GM18505 (cell line): ENCODE measurements around the gene MYRIP.

Source experiments
- ATAC-seq: cut with Tn5 transposase; IDR thresholded peaks from one replicate; pipeline ENCODE4 v1.9.1; 2021; ENCODE audit not compliant: unreplicated experiment
- POLR2A ChIP-seq: IDR thresholded peaks from 4 replicates; pipeline ENCODE4 v1.6.1; 2011; ENCODE audit warnings: borderline replicate concordance; ENCODE audit not compliant: insufficient read depth, insufficient read length; ENCODE audit errors: extremely low read depth

Gene MYRIP

DNA sequence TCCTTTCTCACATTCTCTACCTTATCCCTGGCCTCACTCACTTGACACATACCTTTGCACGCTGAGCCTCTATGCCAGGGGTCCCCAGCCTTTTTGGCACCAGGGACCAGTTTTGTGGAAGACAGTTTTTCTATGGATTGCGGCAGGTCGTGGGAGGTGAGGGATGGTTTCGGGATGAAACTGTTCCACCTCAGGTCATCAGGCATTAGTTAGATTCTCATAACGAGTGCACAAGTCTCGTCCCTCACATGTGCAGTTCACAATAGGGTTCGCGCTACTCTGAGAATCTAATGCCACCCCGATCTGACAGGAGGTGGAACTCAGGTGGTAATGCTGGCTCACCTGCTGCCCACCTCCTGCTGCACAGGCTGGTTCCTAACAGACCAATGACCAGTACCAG, 387.6 kb downstream of the MYRIP start:
- ATAC-seq = no peak
- TF ChIP-seq POLR2A = no peak

- TF ChIP-seq POLR2A = no peak
- no peak for ATAC-seq
These were observed 391.4 kb downstream of the MYRIP start for GRCh38 chr3:40200692-40201316.

DNA sequence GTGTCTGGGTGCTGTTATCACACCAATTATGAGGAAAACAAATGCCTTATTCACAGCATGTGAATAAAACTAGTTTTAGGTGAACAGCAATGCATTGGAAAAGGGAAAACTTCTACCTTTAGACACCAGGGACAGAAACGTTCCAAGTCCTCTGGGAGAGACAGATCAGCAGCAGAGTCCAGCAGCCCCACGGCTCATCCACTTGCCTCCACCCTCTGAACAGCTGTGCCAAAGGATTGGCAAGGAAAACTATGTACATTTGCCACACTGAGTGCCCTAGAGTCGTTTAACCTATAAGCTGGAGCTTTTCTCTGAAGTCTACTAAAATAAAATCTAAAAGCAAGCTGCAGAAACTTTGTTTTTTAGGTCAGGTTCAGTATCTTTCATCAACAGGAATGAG, 392.4 kb downstream of the MYRIP start:
- ATAC-seq = no peak
- TF ChIP-seq POLR2A = no peak

DNA sequence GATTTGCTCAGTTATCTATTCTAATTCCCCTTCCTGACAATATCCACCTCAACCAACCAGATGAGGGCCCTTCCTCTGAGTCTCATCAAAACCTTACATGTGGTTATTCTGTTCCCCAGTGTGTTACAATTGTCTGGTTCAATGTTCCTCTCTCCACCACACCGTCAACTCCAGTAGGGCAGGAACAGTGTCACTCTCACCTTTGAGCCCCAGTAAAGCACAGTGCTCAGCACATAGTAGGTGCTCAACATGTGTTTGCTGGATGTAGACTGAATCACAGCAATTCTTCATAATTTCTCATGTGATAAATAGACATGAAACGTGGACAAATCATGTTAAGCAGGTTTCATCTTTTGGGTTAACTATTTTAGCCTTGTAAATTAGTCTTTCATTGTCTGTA, 397.1 kb downstream of the MYRIP start:
- no peak for ATAC-seq
- TF ChIP-seq POLR2A = no peak

- no peak for TF ChIP-seq POLR2A
- no peak for ATAC-seq
These were observed 398.4 kb downstream of the MYRIP start for GRCh38 chr3:40207796-40208195.

DNA sequence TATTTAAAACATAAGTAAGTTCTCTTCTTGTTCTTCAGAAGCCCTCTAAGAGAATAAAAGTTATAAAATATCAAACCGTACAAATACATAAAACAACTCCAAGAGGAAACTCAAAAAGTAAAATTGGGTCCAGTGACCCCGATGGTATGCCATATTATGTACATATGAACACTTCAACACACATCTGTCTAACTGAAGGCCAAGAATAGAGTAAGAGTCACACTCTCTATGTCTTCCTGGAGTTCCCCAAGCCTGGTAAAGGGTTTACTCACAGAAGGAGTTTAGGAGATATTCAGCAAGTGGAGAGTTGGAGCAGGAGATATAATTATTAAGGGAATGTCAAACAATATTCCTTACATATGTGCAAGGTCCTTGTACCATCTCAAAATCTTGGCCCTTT, 398.8 kb downstream of the MYRIP start:
- ATAC-seq = no peak
- TF ChIP-seq POLR2A = no peak

GRCh38 chr3:40211579-40211978, 402.2 kb downstream of the MYRIP start:
- ATAC-seq = no peak

DNA sequence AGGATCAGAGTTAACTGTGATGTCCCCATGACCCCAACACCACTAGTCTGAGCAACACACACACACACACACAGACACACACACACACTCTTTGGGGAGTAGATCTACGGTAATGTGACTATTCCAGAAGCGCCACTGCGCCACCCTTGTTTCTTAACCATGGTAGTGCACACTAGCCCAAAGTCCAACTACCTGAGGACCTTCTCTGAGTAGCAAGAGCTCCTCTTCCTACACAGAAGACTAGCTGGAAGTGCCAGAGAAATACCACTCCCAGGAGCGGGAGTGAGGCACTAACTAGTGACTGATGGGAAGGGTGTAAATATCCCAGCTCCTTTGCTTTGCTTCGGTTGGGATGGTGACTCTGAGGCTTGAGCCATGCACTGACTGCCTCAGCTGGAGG, 404.1 kb downstream of the MYRIP start:
- TF ChIP-seq POLR2A = no peak
- no peak for ATAC-seq

More at GRCh38 chr3:40211579-40211978, 402.2 kb downstream of the MYRIP start:
- no peak for TF ChIP-seq POLR2A

GRCh38 chr3:40215015-40215414, 405.6 kb downstream of the MYRIP start:
- no peak for ATAC-seq
- TF ChIP-seq POLR2A = no peak

DNA sequence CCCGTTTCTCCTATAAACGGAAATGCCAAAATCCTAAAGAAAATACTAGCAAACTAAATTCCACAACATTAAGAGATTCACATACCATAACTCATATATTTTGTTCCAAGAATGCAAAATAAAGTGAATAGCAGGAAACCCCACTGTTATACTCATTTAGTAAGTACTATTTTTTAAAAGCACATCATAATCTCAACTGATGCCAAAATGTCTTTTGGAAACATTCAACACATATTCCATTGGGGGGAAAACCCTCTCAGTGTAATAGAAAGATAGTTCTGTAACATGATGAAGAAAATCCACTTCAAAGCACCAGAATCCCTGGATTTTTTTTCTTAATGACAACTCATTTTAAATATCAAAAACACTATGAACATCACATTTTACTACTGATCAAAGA, 407.1 kb downstream of the MYRIP start:
- no peak for ATAC-seq
- no peak for TF ChIP-seq POLR2A

GRCh38 chr3:40223856-40224255, 414.4 kb downstream of the MYRIP start:
- TF ChIP-seq POLR2A = no peak
- no peak for ATAC-seq

DNA sequence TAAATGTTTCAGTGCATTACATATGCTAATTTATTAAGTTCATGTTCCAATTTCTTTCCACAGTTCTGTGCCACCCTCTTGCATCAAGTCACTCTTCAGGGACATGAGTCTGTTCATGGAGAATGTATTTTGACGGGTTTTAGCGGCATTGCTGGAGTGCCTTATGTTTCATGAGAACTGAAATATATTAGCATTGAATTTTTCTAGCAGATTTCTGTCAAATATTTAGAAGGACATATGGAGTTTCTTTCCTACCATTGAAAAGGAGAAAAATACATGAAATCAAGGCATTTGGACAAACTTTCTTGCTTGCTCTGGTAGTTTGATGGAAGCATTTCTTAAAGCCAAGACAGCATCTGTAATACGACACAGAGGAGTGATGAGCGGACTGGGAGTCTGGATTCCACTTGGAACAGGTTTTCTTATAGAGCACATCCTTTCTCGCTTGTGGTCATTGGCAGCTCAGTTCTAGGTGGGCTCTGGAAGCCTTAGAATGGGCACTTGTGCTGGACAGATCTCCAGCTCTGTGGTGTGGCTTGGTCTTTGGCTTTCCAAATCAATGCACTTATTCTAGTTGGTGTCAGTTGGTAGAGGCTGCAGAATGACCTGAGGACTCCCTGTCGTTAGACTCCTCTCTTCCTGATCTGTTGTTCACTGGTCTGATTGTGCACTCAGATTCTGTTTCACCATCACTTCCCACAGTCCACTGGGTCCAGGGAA, 415.5 kb downstream of the MYRIP start:
- TF ChIP-seq POLR2A = no peak
- no peak for ATAC-seq

- ATAC-seq = no peak
These were observed 417.2 kb downstream of the MYRIP start for GRCh38 chr3:40226636-40227035.

DNA sequence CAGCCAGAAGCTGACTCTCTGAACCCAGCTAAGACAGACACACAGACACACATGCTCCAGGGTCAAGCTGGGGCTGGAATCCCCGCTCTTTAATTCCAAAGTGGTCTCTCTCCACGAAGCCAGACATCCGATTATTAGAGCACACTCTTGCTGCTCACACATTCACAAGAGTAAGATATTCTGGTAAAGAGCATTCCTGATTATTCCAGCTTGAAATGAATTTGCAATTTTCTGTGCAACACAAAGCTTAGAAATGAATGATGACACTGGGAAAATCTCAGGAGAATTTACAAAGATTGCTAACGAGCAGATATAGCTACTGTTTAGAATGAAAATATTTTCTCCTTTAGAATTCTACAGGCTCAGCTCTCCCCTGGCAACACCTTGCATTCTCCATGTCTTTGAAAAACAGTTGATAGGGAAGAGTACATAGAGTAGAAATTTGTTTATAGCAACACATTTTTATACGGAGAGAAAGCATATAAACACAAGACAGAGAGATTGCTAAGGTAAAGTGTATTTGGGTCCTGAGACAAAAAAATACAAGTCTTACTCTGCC, 419.5 kb downstream of the MYRIP start:
- TF ChIP-seq POLR2A = no peak

More at GRCh38 chr3:40226636-40227035, 417.2 kb downstream of the MYRIP start:
- TF ChIP-seq POLR2A = no peak

GRCh38 chr3:40229386-40229785, 420.0 kb downstream of the MYRIP start:
- no peak for TF ChIP-seq POLR2A
- ATAC-seq = no peak

More for the DNA sequence above, 419.5 kb downstream of the MYRIP start:
- ATAC-seq = no peak

DNA sequence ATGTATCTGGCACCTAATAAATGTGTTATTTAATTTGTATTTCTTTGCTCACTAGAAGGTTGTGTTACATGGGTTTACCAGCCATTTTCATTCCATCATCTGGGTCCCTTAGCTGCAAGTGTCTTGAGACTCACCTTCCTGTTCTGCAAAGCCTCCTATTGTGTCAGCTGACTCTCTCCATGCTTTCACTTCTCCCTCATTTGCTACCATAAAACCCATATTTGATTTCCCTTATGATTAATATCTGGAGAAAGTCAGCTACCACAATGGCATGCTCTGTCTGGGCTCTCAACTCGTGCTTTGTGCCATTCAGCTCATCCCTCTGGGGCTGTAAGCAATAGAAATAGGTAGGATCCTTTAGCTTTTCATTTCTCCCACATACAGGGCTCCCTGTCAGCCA, 420.6 kb downstream of the MYRIP start:
- ATAC-seq = no peak

More for the DNA sequence above, 420.6 kb downstream of the MYRIP start:
- no peak for TF ChIP-seq POLR2A
